OCI-LY1 (cell line): Measurements from ENCODE around the gene PAN2.

Experiments
- H2AFZ ChIP-seq: fragments of 200-600 bp; sonication (generic), shearing (Covaris generic); 2 replicates; pipeline ENCODE4 v1.6.0; 2014; ENCODE audit warnings: antibody characterized with exemption, mild to moderate bottlenecking, low read length
- H3F3A ChIP-seq: fragments of 200-600 bp; sonication (generic), shearing (Covaris generic); 2 replicates; pipeline ENCODE4 v1.6.0; 2014; ENCODE audit warnings: mild to moderate bottlenecking, antibody characterized with exemption, low read length, moderate library complexity; ENCODE audit not compliant: insufficient read depth
- H3K27ac ChIP-seq: fragments of 200-600 bp; sonication (generic); 2 replicates; pipeline ENCODE4 v1.5.1; 2014; ENCODE audit warnings: low read length, mixed run types, mild to moderate bottlenecking, low read depth; ENCODE audit not compliant: poor library complexity, severe bottlenecking
- H3K27me3 ChIP-seq: fragments of 200-600 bp; sonication (generic); 2 replicates; pipeline ENCODE4 v1.6.0; 2014; ENCODE audit warnings: antibody characterized with exemption, mild to moderate bottlenecking, low read length, moderate library complexity; ENCODE audit not compliant: insufficient read depth
- H3K36me3 ChIP-seq: fragments of 200-600 bp; sonication (generic); 2 replicates; pipeline ENCODE4 v1.6.1; 2014; ENCODE audit warnings: mild to moderate bottlenecking, antibody characterized with exemption, low read length, moderate library complexity, mixed read lengths; ENCODE audit not compliant: insufficient read depth
- H3K4me1 ChIP-seq: fragments of 200-600 bp; sonication (generic); 2 replicates; pipeline ENCODE4 v1.5.1; 2014; ENCODE audit warnings: mild to moderate bottlenecking, low read length, moderate library complexity; ENCODE audit not compliant: insufficient read depth, severe bottlenecking
- H3K4me2 ChIP-seq: fragments of 200-600 bp; sonication (generic), shearing (Covaris generic); 2 replicates; pipeline ENCODE4 v1.6.1; 2014; ENCODE audit warnings: low read length
- H3K4me3 ChIP-seq: fragments of 200-600 bp; sonication (generic); 2 replicates; pipeline ENCODE4 v1.5.1; 2014; ENCODE audit warnings: low read length, low read depth, mild to moderate bottlenecking, mixed read lengths; ENCODE audit not compliant: poor library complexity, severe bottlenecking
- H3K79me2 ChIP-seq: fragments of 200-600 bp; shearing (Covaris generic); 2 replicates; pipeline ENCODE4 v1.6.1; 2016; ENCODE audit warnings: mixed run types, low read length, mixed read lengths; ENCODE audit not compliant: insufficient read depth
- H3K9ac ChIP-seq: fragments of 200-600 bp; sonication (generic), shearing (Covaris generic); 2 replicates; pipeline ENCODE4 v1.6.1; 2014; ENCODE audit warnings: mild to moderate bottlenecking, low read length, mixed read lengths
- H3K9me2 ChIP-seq: fragments of 200-600 bp; sonication (generic), shearing (Covaris generic); 2 replicates; pipeline ENCODE4 v1.6.1; 2014; ENCODE audit warnings: low read depth, mild to moderate bottlenecking, low read length, mixed read lengths
- H3K9me3 ChIP-seq: fragments of 200-600 bp; shearing (Covaris generic); 2 replicates; pipeline ENCODE4 v1.6.1; 2014; ENCODE audit warnings: low read length, mixed read lengths
- H4K20me1 ChIP-seq: fragments of 200-600 bp; sonication (generic), shearing (Covaris generic); 2 replicates; pipeline ENCODE4 v1.6.0; 2016; ENCODE audit warnings: mild to moderate bottlenecking, low read length; ENCODE audit not compliant: insufficient read depth
- EZH2 ChIP-seq: fragments of 200-600 bp; sonication (generic), shearing (Covaris generic); IDR thresholded peaks from 2 replicates; pipeline ENCODE4 v1.8.0; 2017; ENCODE audit warnings: borderline replicate concordance, mixed run types, mild to moderate bottlenecking, antibody characterized with exemption, low read length, moderate library complexity, mixed read lengths
- TF ChIP-seq, protein P1 (sequence below): fragments of 200-600 bp; sonication (generic), shearing (Covaris generic); IDR thresholded peaks from 2 replicates; pipeline ENCODE4 v1.5.1; 2017; ENCODE audit warnings: mild to moderate bottlenecking, antibody characterized with exemption, low read length, moderate library complexity, mixed read lengths

PAN2 gene

DNA sequence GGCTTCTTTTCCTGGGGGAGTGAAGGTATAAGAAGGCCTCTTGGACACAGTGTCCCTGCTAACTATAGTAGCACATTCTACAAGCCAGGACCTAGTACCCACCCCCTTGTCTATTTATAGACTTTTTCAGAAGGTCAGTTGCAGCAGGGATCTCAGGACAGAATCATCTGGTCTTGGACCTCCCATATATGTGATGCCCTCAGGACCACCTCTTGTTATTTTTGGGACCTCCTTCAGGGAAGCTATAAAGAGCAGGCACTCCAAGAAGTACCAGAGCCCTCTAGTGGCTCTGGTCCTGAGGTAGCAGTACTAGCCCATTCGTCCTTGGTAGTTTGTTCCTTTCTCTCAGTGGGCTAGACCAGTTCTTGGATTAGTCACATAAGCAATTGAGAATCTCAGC is 62.8 kb downstream of the PAN2 start:
- Histone ChIP-seq H3K36me3 (peaks cover 59% of the 10 kb centered on the region), H3F3A (peaks cover 3% of the 10 kb centered on the region; the same call in 1 of the 2 replicates), H3K9ac (no peak overlapping the region), H3K9me2 (no peaks in the 10 kb centered on the region), H4K20me1 (no peaks in the 10 kb centered on the region), H3K4me1 (peaks cover 16% of the 10 kb centered on the region), H3K4me2 (no peak overlapping the region), H3K9me3 (no peaks in the 10 kb centered on the region), H3K27ac (no peak overlapping the region), H2AFZ (no peak overlapping the region), H3K4me3 (no peak overlapping the region), H3K27me3 (no peaks in the 10 kb centered on the region), H3K79me2 (no peaks in the 10 kb centered on the region)
- TF ChIP-seq EZH2: no peak
- TF ChIP-seq, protein P1, sequence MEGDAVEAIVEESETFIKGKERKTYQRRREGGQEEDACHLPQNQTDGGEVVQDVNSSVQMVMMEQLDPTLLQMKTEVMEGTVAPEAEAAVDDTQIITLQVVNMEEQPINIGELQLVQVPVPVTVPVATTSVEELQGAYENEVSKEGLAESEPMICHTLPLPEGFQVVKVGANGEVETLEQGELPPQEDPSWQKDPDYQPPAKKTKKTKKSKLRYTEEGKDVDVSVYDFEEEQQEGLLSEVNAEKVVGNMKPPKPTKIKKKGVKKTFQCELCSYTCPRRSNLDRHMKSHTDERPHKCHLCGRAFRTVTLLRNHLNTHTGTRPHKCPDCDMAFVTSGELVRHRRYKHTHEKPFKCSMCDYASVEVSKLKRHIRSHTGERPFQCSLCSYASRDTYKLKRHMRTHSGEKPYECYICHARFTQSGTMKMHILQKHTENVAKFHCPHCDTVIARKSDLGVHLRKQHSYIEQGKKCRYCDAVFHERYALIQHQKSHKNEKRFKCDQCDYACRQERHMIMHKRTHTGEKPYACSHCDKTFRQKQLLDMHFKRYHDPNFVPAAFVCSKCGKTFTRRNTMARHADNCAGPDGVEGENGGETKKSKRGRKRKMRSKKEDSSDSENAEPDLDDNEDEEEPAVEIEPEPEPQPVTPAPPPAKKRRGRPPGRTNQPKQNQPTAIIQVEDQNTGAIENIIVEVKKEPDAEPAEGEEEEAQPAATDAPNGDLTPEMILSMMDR: peak; percentile 57

DNA sequence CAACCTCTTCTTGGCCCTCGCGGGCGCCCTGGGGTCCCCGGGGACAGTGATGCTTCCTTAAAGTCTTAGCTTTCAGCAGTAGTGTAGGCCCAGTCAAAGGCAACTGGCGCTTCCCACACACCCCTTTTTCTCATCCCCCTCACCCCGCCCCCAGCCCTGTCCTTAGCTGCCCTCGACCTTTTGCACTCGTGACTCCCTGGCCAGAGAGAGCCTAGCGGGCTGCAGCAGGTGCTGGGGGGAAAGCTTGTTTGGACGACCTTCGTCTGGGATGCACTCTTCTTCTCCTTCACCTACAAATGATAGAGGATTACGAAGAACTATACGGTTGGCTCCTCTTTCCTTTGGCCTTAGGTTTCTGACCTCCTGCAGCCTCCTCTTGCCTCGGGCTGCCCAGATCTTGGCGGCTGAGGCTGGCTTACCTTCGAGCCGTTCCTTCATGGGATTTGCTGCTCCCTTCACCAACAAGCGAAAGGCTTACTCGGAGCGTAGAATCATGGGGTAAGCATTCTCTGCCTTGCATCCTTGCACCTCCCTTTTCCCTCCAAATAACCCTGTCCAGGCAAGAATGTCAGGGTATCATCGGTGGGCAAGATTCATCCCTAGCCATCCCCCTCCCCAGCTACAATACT is 66.2 kb downstream of the PAN2 start:
- H3K27me3 ChIP-seq: no peaks in the 10 kb centered on the region
- H3K4me3 ChIP-seq: peak overlapping the region; percentile 66
- H3K9me3 ChIP-seq: no peaks in the 10 kb centered on the region
- H3K27ac ChIP-seq: peak overlapping the region; percentile 56
- peaks cover 26% of the 10 kb centered on the region; the same call in 1 of the 2 replicates for H3K36me3 ChIP-seq
- no peaks in the 10 kb centered on the region for H3K79me2 ChIP-seq
- no peaks in the 10 kb centered on the region for H3K9me2 ChIP-seq
- H2AFZ ChIP-seq: 0 out of 2 replicates have a peak overlapping the region, but pooled peaks have one; percentile 28
- no peaks in the 10 kb centered on the region for H4K20me1 ChIP-seq
- peak overlapping the region; percentile 64 for H3K9ac ChIP-seq
- peak overlapping the region; percentile 88 for H3K4me2 ChIP-seq
- TF ChIP-seq, protein P1: no peak
- TF ChIP-seq EZH2: no peak
- H3K4me1 ChIP-seq: peaks cover 16% of the 10 kb centered on the region
- H3F3A ChIP-seq: peaks cover 3% of the 10 kb centered on the region; the same call in 1 of the 2 replicates

DNA sequence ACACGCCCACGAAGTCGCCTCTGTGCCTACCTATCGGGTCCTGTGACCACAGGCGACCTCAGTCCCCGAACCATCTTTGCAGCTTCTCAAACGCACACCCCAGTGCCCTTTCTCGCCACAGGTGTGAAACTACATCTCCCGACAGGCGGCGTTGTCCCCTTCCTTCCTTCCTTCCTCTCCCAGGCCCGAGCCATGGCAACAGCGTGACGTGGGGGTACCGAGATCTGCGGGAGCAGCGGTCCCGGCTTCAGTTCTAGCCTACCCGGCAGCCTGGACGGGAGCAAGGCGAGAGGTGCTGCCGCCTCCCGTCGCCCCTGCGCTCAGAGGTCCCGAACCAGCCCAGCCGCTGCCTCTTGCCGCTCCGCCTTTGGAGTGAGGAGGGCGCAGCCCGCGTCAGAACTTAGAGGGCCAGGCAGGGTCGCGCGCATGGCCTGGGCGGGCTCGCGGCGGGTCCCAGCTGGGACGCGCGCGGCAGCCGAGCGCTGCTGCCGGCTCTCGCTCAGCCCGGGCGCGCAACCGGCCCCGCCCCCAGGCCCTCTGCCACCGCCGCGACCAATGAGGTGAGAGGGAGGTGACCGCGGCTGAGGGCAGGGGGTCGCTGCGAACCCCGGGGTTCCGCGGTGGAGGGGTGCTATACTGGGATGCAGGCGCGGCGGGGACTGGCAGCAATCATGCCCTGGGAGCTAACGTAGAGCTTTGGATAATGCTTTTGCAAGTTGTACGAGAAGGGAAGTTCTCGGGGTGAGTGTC is 66.9 kb downstream of the PAN2 start, which contains the start of gene COQ10A:
TSS of gene COQ10A (plus strand) at position 250 of the 750 bp plus-strand sequence. CDS start at position 427, 177 bp downstream.
- no peaks in the 10 kb centered on the region for H3K79me2 ChIP-seq
- peak within 1 kb of the TSS; percentile 88 for H3K4me2 ChIP-seq
- no peaks in the 10 kb centered on the region for H3K27me3 ChIP-seq
- peak within 1 kb of the TSS; percentile 64 for H3K9ac ChIP-seq
- no peaks in the 10 kb centered on the region for H4K20me1 ChIP-seq
- H2AFZ ChIP-seq: 0 out of 2 replicates have a peak within 1 kb of the TSS, but pooled peaks have one; percentile 28
- H3F3A ChIP-seq: peaks cover 3% of the 10 kb centered on the region; the same call in 1 of the 2 replicates
- H3K36me3 ChIP-seq: peaks cover 19% of the 10 kb centered on the region; the same call in 1 of the 2 replicates
- H3K27ac ChIP-seq: peak within 1 kb of the TSS; percentile 64
- no peaks in the 10 kb centered on the region for H3K9me2 ChIP-seq
- peaks cover 16% of the 10 kb centered on the region for H3K4me1 ChIP-seq
- TF ChIP-seq EZH2: no peak
- TF ChIP-seq, protein P1: peak; percentile 56
- peak within 1 kb of the TSS; percentile 66 for H3K4me3 ChIP-seq
- no peaks in the 10 kb centered on the region for H3K9me3 ChIP-seq
